ENCODE data around the gene OBI1.

- TF ChIP-seq CTCF (IDR thresholded peaks at IDR 0.05): no peak
- TF ChIP-seq POLR2A (IDR thresholded peaks at IDR 0.05): no peak
- TF ChIP-seq POLR2AphosphoS5 (IDR thresholded peaks at IDR 0.05): no peak
Observed at GRCh38 chr13:78655906-78656305, 3.0 kb downstream of the OBI1 start.

Data from upper lobe of left lung (tissue), 4 donors.